Measurements from ENCODE around the gene SCAMP4.

The SCAMP4 gene

DNA sequence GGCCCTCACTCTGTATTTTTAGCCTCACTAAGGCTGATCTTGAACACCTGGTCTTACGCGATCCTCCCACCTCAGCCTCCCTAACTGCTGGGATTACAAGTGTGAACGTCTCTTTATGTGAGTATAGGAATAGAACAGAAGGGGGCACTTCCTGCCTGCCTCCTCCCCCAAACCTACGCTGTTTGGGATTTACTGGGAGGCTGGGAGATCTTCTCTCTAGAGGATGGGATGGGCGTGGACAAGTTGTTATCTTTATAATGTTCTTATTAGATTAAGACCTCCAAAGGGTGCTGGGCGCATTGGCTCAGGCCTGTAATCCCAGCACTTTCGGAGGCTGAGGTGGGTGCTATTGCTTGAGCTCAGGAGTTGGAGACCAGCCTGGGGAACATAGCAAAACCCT lies 32.9 kb downstream of the SCAMP4 start:
- DNase-seq (ENCODE audit: low read depth): no peak

DNA sequence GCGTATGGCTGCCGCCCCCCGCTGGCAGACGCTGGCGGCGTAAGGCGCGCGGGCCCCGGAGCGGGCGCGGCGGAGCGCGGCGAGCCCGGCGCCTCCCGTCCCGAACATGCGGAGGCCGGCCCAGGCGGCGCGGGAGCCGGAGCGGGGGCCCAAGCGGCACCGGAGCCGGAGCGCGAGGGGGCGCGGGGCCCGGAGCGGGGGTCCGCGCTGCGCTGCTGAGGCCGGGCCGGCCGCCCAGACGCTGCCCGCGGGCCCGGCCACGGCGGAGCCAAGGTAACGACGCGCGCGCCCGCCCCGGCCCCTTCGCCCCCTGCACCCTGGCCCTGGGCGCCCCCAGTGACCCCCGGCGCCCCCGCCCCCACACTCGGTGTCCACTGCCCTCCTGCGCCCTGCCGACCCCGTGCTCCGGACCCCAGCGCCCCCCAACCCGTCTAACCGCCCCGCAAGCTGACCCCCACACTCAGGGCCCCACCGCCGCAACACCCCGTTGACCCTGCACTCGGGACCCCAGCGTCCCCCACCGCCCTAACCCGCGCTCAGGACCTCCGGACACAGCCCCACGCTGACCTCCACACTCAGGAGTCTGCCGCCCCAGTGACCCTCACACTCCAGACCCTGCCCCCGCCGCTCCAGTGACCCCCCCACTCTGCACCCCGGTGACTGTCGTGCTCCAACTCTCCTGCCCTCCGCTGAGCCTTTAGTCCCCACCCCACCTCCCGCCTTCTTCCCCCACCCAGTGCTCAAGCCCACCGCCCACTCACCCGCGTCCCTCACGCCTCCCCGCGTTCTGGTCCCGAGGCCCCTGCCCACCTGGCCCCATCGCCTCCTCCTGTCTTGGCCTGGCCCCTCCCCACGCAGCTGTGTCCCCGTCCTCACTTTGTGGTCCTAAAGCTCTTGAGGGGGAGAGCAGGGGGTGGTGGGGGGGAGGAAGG lies 36.2 kb downstream of the SCAMP4 start, which contains the start of gene CSNK1G2:
CSNK1G2 (plus strand) TSS at position 27 of the 932 bp plus-strand sequence. CDS start 28,601 bp downstream, outside the sequence.
- no peak for DNase-seq (ENCODE audit: low read depth)

DNA sequence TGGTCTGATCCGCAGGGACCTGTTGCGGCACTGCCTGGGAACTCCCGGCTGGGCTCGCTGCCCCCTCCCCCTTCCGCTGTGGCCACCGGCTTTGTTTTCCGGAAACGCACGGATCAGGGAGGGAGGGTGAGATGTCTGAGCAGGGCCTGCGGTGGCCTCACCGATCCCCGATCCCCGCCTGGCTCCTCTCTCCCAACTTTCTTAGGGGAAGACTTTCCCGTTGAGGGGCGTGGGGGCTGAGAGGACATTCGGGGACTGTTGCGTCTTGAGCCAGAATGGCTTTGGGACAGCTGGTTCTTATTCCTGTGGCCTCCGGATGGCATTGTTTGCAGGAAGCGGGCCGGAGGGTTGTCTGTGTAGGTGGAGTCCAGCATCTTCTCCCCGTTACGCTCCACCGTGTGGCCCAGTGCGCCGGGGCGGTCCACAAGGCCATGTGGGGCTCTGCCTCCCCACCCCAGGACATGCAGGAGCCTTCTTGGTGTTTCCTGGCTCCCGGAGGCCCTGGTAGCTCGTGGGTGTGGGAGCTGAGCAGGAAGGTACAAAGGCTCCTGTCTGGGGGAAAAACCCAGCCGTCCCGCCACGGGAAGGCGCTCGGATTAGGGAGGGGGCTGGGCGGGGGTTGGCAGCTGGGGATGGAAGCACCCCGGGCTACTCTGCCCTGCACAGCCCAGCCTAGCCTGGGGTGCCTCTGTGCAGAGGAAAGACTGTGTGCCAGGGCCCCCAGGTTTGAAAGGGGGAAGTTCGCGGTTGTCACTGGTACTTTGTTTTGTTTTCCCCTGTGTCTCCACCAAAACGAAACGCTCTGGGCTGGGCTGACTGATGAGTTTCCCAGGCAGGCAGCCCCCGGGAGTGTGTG lies 37.1 kb downstream of the SCAMP4 start:
- DNase-seq (ENCODE audit: low read depth): peak; percentile 65

DNA sequence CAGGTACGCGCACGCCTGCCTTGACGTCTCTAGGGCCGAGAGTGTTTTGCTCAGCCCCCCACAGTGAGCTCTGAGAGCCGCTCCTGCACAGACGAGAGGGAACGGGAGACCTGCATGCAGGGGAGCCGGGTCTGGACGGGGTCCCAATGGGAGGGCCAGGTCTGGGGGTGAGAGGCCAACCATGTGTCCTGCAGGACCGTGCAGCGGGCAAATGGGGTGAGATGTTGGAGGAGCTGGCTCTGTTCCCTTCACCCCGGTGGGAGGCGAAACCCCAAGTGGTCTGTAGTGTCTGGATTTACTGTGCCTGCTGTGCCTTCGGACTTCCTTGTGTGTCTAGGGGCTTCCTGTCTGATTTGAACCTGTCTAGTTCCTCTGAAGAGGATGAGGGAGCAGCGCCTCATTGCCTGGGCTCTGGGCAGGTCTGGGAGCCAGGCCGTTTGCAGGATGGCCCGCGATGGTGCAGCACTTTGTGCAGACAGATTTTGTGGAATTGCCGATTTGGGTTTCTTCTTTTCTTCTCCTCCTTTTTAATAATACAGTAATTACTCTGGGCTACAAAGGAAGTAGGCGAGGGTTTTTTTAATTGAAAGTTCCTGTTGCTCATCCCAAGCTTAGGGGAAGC lies 37.8 kb downstream of the SCAMP4 start:
- DNase-seq (ENCODE audit: low read depth): no peak

DNA sequence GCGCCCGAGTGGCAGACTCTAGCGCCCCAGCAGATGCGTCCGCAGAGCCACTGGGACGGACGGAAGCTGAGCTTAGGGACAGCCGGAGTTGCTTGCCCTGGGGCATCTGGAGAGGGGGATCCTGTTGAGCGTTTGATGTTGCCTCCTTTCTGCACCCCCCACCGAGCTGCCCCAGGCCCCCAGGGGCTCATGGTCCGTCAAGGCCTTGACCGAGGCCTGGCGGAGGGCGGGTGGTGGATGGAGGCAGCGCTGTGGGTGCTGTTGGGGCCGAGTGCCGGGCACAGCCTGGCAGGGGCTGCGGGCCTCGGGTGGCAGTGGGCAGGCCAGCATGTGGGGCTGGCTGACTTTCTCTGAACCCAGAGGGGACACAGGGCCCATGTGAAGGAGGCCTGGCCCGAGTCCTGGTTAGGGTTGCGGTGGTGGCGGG lies 38.5 kb downstream of the SCAMP4 start:
- DNase-seq (ENCODE audit: low read depth): no peak

DNA sequence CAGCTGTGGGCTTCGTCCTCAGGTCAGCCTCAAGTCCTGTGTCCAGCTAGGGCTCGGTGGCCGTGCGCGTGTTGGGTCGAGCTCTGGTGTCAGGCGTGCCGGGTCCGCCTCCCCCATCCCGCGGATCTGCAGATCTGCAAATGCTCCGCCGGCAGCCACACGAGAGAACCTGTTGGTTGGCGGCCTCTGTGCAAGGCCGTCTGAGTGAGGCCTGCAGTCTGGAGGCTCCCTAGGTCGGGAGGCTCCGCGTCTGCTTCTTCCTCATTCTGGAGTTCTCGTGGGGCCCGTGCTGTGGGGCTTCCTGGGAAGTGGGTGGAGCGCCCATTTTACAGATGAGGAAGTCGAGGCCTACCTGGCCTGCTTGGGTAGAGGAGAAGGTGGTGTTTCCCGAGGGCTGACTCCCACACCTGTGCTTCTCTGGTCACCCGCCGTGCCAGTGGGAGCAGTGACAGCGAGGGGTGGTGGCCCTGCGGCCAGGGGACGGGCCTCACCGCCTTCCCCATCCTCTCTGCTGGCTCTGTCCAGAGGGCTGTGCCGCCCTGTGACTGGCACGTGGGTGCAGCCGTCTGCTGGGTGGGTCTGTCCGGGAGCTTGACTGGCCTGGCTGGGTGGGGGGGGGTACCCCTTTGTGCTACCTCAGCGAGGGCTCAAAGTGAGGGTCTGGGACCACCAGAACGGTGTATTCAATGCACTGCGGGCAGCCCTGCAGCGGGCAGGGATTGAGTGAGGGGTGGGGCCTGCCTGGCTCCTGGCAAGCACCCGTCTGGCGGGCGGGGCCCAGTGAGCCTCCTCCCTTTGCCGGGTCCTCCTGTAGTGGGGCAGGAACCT lies 39.1 kb downstream of the SCAMP4 start:
- DNase-seq (ENCODE audit: low read depth): no peak

DNA sequence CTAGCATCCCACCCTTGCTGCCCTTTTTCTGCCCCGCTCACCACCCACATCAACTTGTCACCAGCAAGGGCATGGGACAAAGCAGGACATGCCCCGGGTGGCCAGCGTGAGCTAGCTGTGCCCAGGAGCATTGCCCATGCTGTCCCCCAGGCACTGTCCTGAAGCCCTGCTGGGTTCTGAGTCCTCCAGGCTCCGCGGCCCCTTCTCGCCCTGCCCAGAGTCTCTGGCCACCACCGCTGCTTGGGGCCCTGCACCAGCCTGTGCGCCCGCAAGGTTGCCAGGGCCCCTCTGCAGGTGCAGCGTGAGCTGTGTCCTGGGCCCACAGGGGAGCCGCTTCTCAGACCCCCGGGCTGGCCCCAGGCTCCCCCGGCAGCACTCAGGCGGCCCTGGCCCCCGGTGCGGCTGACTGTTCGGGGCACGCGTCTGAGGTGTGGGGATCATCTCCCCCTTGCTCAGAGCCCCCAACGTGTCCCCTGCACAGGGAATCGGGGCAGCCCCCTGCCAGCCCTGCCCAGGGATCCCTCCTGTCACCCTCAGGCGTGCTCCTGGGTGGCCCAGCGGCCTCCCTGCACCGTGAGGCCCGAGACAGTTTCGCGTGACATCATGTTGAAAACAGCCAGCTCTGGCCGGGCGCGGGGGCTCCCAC lies 39.8 kb downstream of the SCAMP4 start:
- no peak for DNase-seq (ENCODE audit: low read depth)

DNA sequence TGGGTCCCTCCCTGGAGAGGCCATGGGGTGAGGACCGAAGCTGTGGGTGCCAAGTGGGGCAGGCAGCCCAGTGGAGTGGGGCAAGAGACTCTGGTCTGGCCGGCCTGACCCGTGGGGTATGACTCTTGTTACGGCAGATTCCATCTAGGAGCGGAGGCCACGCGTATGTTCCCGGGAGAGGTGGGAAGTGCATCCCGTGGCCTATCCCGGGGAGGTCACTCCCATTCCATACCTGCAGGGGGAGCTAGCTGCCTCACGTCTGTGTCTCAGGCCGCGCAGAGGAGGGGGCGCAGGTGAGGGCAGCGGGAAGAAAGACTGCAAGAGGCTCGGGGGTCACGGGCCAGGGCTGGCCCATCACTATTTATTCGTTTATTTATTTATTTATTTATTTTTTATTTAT lies 40.7 kb downstream of the SCAMP4 start:
- DNase-seq (ENCODE audit: low read depth): no peak

DNA sequence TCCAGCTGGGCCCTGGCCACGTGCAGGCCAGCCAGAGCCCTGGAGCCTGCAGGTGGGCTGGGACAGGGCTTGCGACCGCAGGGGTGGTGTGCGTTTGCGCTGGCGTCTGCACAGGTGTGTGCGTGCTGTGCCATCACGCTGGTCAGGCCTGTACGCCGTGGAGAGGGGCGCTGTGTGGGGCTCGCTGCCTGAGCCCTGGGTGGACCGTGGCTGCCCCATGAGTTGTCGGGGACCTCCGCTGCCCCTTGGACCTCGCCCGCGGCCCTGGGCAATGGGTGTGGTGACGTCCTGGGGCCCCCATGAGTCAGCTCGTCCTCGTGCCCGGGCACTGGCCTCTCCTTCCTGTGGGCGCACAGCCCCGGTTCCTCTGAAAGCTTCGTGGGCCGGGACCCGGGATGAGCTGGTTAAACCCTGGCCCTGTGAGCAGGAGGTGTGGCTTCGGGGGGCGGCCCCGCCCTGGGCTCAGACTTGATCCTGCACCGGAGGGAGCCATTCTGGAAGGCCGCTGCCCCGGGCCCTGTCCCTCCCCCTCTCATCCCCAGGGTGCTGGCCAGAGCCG lies 42.5 kb downstream of the SCAMP4 start:
- DNase-seq (ENCODE audit: low read depth): no peak

DNA sequence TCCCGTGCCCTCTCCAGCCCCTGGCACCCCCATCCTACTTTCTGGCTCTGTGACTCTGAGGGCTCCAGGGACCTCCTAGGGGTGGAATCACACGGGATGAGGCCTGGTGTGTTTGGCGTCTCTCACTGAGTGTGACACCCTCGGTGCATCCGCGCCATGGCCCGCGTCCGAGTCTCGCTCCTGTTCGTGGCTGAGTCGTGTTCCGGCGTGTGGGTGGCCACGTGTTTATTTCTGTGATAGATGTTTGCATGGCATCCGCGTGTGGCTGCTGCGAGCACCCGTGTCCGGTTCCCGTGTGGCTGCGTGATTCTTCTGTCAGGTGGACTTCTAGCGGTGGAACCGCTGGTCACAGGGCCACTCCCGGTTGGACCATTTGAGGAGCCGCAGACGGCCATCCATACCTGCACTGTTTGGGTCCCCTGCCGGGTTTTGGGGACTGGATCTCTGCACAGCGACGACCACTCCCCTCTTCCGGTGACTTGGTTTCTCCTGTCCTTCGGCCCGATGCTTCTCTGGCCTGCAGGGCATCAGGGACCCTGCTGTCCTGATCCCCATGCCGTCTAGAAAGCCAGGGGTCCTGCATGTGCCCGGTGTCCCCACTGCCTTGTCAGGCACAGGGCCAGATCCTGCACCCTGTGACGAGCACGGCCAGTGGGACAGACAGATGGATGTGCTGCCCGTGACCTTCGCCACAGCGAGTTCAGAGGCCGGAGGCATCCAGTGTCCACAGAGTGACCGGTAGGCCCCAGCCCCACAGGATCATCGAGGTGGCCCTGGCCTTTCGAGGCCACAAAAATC lies 44.3 kb downstream of the SCAMP4 start:
- DNase-seq (ENCODE audit: low read depth): no peak

DNA sequence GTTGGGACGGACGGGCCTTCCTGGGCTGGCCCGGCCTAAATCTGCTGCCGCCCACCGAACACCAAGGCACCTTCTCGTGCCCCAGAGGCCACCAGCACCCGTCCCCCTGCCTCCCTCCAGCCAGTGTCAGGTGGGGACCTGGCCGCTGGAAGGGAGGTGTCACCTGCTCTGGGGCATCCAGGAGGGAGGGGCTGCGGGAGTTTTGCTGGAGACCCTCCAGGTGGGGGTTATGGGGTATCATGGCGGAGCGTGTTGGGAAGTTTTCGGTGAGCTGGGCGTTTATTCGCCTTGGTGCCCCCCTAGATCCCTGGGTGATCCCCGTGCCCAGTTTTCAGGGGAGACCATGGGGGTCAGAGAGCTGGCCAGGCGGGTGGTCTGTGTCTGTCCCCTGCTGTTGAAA lies 45.4 kb downstream of the SCAMP4 start:
- DNase-seq (ENCODE audit: low read depth): no peak

DNA sequence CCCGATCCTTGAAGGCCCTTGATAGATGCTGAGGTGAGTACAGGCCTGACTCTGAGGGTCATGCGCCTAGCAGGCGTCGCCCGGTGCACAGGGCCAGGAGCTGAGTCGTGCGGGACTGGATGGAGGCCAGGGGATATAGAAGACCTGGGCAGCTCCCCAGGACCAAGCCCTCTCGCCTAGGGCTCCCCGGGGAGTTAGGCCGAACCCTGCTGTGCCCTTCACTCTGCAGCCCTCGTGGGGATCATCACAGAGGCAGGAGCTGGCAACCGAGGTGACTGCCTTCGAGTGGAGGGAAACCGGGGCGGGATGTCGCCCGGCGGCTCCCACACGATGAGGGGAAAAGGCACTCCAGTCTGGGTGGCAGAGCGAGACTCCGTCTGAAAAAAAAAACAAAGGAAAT lies 47.4 kb downstream of the SCAMP4 start:
- no peak for DNase-seq (ENCODE audit: low read depth)

DNA sequence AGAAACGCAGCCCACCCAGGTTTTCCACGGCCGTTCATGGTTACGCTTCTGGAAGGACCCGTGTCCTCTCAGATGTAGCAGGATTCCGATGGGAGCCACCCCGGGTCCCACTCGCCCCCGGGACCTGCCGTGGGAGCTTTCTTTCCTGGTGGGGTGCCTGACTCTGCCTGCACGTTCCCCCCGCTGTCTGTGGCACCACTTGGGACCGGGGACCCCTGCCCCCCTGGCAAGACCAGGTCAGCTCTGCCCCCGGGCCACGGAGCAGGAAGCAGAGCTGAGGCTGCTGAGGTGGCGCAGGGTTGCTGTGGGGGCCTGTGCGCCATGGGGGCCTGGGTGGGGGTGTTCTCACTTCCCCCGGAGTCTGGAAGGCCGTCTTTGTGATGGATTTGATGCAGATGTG lies 47.8 kb downstream of the SCAMP4 start:
- no peak for DNase-seq (ENCODE audit: low read depth)

DNA sequence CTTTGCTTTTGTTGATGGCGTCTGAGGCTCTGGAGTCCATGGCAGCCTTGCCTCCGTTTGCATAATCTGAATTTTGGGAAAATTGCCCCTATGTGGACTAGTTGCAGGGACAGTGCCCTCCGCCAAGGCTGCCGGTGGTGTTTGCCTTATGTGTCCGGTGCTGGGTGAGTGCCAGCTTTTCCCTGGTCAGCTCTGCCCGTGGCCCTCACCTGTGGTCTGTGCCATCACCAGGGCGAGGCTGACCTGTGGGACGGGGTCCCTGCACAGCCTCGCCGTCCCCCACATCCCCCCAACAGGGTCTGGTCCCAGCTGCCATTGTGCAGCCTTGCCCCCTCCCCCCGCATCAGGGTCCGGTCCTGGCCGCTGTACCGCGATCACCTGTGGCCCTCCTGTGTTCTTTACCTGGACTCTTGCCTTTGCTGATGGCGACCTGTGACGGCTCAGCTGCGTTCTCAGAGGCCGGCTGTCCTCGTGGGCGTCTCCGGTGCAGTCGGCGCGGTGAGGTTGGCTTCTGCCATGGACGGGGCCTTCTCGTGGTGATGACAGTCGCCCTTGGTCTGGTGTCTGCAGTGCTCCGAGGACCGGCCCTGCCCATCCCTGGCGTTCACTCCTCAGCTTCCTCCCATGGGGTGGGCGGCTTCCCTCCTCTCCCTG lies 48.4 kb downstream of the SCAMP4 start:
- no peak for DNase-seq (ENCODE audit: low read depth)

DNA sequence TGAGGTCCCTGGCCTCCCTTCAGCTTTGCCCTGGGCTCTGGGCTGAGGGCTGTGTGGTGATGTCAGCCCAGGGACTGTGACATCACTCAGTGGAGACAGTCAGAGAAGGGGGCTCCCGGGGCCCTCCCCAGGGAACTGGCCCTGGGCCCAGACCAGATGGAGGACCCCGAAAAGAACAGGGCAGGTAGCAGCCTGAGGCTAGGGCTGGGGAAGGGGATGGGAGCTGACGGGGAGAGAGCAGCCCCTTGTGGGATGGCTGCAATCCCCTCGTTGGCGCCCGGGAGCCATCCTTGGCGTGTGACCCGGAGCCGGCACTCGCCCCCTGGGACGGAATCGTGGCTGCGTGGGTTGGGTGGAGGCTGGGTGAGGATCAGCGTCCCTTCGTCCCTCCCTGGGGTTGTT lies 49.3 kb downstream of the SCAMP4 start:
- DNase-seq (ENCODE audit: low read depth): no peak

DNA sequence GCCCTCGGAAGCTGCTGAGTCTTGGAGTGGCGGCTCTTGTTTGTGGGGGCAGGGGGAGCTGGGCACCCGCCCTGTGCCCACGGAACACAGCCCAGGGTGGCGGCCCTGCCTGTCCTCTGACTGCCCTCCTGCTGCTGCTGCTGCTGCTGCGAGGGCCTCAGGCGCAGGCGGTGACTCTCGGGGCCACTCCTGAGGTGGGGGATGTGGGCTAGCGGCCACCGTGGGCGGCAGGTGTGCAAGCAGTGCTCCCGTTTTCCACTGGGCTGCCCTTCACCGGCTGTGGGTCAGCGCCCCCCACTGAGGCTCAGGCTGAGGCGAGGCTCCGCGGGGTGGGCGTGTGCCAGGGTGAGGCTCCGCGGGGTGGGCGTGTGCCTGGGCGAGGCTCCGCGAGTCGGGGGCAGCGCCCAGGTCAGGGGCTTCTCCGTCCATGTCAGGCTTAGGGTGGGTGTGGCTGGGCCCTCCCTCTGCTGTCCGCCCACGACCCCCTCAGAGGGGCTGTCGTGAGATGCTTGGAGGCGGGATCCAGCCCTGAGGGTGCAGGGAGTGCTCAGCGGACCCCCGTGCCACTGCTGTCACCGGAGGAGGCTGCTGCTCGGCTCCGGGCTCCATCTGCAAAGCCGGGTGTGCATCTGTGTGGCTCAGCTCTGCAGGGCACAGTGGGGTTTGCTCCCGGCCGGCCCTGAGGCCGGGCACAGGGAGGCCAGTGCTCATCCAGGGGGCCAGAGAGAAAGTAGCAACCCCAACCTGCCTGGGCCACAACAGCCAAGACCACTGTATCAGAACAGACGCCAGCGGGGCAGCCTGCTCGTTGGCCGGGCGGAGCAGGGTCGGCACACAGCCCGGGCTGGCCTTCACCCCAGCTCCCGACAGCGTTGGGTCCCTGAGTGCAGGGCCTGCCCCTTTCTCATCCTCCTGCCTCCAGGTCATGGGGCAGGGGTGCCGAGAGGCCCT lies 50.2 kb downstream of the SCAMP4 start:
- no peak for DNase-seq (ENCODE audit: low read depth)

DNA sequence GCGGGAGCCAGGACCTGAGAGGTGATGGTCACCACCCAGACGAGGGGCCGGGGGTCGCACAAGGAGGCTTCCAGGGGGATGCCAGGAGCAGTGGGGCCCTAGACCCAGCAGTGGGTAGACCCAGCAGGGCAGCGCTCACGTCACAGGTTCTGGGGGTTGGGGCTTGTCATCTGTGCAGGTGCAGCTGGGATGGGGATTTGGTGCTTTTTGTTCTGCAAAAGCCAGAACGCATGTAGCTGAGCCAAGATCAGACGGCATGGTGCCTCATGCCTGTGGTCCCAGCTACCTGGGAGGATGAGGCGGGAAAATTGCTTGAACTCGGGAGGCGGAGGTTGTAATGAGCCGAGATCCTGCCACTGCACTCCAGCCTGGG lies 50.9 kb downstream of the SCAMP4 start:
- DNase-seq (ENCODE audit: low read depth): no peak

DNA sequence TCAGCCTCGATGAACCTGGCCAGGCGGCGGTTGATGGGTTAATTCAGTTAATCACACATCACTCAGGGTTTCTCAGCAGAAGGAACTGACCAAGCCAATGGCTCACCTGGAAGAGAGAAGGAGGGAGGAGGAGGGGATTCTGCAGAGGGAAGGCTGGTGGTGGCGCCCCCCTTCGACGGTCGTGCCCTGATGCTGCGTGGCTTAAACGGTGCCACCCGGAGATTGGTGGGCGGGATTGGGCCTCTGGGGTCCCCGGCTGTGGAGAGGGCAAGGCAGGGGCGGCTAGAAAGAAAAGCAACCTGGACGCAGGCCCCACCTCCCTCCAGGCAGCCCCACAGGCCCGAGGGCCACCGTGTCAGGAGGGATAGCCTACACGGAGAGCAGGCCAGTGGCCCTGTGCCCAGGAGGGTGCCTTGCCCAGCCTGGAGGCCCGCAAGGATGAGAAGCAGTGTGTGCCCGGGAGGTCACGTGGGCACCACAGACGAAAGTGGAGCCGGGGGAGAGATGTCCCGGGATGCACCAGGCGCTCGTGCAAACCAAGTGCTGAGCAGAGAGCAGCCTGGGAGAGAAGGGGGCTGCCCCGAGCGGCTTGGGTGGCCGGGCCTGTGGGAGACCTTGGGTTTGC lies 51.8 kb downstream of the SCAMP4 start:
- DNase-seq (ENCODE audit: low read depth): no peak

All from stimulated activated CD8-positive, alpha-beta memory T cell treated with anti-CD3 and anti-CD28 coated beads, Interleukin-12 subunit alpha, Interleukin-12 subunit beta, amount 100 ng/mL, for 4 hours (primary cell).